HG03064 (cell line): ENCODE data around the gene UPK1A.
"Not testable (repeated sequence)": the region's sequence is repeated elsewhere in the genome, so short reads cannot be mapped to it uniquely, and the experiment has no call there.

Experiments used
- ATAC-seq: cut with Tn5 transposase; IDR thresholded peaks from one replicate; pipeline ENCODE4 v1.9.1; 2021; ENCODE audit warnings: low read depth; ENCODE audit not compliant: unreplicated experiment

UPK1A gene

GRCh38 chr19:35644206-35644986 is 21.9 kb upstream of the UPK1A start:
- ATAC-seq = peak; percentile 66

- no peak for ATAC-seq
Measured at GRCh38 chr19:35644987-35645679, 21.2 kb upstream of the UPK1A start.

- ATAC-seq = no peak
Measured at GRCh38 chr19:35645680-35646511, 20.4 kb upstream of the UPK1A start.

GRCh38 chr19:35648017-35648961 is 18.0 kb upstream of the UPK1A start, which contains the start of gene COX6B1:
COX6B1 (plus strand) TSS chr19:35648323; CDS start chr19:35651244, 2,921 bp downstream.
- ATAC-seq = peak; percentile 60

- no peak for ATAC-seq
Measured at GRCh38 chr19:35650581-35650980, 15.7 kb upstream of the UPK1A start.

GRCh38 chr19:35654828-35655227 is 11.5 kb upstream of the UPK1A start:
- not testable (repeated sequence) for ATAC-seq

- ATAC-seq = no peak
Measured at GRCh38 chr19:35655600-35655999, 10.7 kb upstream of the UPK1A start.

GRCh38 chr19:35656700-35657099 is 9.6 kb upstream of the UPK1A start:
- ATAC-seq = no peak

GRCh38 chr19:35657904-35658700 is 8.2 kb upstream of the UPK1A start:
- ATAC-seq = no peak

- no peak for ATAC-seq
Measured at GRCh38 chr19:35661995-35662340, 4.3 kb upstream of the UPK1A start.

- no peak for ATAC-seq
Measured at GRCh38 chr19:35663981-35664380, 2.3 kb upstream of the UPK1A start.

- ATAC-seq = no peak
Measured at GRCh38 chr19:35665157-35665556, 1.2 kb upstream of the UPK1A start.

- ATAC-seq = no peak
Measured at GRCh38 chr19:35665604-35666003, 713 bp upstream of the UPK1A start.

- ATAC-seq = no peak
Measured at GRCh38 chr19:35669566-35669965, 3.2 kb downstream of the UPK1A start.

GRCh38 chr19:35669974-35670373 is 3.7 kb downstream of the UPK1A start:
- ATAC-seq = no peak

- no peak for ATAC-seq
Measured at GRCh38 chr19:35670686-35671085, 4.4 kb downstream of the UPK1A start.

GRCh38 chr19:35671818-35672217 is 5.5 kb downstream of the UPK1A start:
- no peak for ATAC-seq

GRCh38 chr19:35673121-35673804 is 6.9 kb downstream of the UPK1A start:
- no peak for ATAC-seq
